ENCODE measurements around the gene ST8SIA1. TPM values are rescaled to one million over a fixed set of nuclear protein-coding genes. Genes with fewer than 3 reads are reported as not detected.

ST8SIA1 gene
- total RNA-seq, 1 donor from 2014 or later, result 2.1 TPM

DNA sequence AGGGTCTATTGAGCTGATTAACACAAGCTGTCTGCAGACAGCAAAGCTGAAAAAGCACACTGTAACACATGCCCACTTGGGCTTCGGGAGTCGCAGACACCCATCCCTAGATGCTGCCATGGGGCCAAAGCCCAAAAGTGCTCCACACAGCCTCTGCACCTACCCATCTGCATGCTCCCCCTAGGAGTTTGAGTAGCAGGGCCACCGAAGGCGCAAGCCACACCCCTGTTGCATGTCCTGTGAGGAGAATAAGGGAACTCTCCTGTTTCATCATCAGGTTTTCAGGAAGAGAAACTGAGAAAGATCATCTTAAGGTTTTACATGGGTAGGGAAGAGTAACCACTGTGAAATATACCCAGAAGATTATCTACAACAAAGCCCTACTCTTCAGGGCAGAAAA, 5.6 kb upstream of the ST8SIA1 start:
- no peak for TF ChIP-seq CTCF (IDR thresholded peaks at IDR 0.05; ENCODE audit: borderline replicate concordance)
- peaks cover 19% of the 10 kb centered on the region for H3K27me3 ChIP-seq (ENCODE audit: low read depth)
- intact Hi-C loops (cut with micrococcal nuclease), result no loop called here
- H3K4me3 ChIP-seq, result no peak overlapping the region
- peaks cover 7% of the 10 kb centered on the region for H3K4me1 ChIP-seq
- no peak overlapping the region for H3K27ac ChIP-seq (replicated peaks)
- peaks cover 6% of the 10 kb centered on the region for H3K9me3 ChIP-seq (replicated peaks)
- no peaks in the 10 kb centered on the region for H3K36me3 ChIP-seq
- no peak for DNase-seq

DNA sequence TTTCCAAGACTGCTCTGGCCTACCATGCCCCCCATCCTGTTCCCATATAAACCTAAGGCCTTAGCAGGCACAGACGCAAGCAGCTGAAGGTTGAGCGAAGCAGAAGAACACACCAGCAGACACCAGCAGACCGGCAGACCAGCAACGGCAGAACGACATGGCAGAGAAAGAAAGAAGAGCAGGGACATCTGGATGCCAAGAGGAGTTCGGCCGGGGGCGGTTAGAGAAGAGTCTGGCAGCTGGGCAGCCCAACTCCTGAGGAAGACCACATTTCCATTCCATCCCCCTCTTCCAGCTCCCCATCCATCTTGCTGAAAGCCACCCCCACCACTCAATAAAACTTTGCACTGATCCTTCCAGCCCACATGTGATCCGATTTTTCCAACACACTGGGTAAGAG, 5.2 kb upstream of the ST8SIA1 start:
- peaks cover 24% of the 10 kb centered on the region for H3K27me3 ChIP-seq (ENCODE audit: low read depth)
- H3K4me3 ChIP-seq, result no peak overlapping the region
- peaks cover 6% of the 10 kb centered on the region for H3K9me3 ChIP-seq (replicated peaks)
- no peak overlapping the region for H3K27ac ChIP-seq (replicated peaks)
- intact Hi-C loops (cut with micrococcal nuclease), result no loop called here
- peaks cover 11% of the 10 kb centered on the region for H3K4me1 ChIP-seq
- no peak for TF ChIP-seq CTCF (IDR thresholded peaks at IDR 0.05; ENCODE audit: borderline replicate concordance)
- DNase-seq, result no peak
- no peaks in the 10 kb centered on the region for H3K36me3 ChIP-seq

- intact Hi-C loops (cut with micrococcal nuclease), result no loop called here
- no peaks in the 10 kb centered on the region for H3K36me3 ChIP-seq
- H3K4me1 ChIP-seq, result peaks cover 22% of the 10 kb centered on the region
- peak overlapping the region; percentile 76 for H3K4me3 ChIP-seq
- H3K9me3 ChIP-seq (replicated peaks), result no peaks in the 10 kb centered on the region
- peaks cover 45% of the 10 kb centered on the region for H3K27me3 ChIP-seq (ENCODE audit: low read depth)
- peak; percentile 19 for TF ChIP-seq CTCF (IDR thresholded peaks at IDR 0.05; ENCODE audit: borderline replicate concordance)
- peak; percentile 20 for DNase-seq
- H3K27ac ChIP-seq (replicated peaks), result peak overlapping the region; percentile 70
These were observed 1.3 kb upstream of the ST8SIA1 start for GRCh38 chr12:22335794-22336166.

DNA sequence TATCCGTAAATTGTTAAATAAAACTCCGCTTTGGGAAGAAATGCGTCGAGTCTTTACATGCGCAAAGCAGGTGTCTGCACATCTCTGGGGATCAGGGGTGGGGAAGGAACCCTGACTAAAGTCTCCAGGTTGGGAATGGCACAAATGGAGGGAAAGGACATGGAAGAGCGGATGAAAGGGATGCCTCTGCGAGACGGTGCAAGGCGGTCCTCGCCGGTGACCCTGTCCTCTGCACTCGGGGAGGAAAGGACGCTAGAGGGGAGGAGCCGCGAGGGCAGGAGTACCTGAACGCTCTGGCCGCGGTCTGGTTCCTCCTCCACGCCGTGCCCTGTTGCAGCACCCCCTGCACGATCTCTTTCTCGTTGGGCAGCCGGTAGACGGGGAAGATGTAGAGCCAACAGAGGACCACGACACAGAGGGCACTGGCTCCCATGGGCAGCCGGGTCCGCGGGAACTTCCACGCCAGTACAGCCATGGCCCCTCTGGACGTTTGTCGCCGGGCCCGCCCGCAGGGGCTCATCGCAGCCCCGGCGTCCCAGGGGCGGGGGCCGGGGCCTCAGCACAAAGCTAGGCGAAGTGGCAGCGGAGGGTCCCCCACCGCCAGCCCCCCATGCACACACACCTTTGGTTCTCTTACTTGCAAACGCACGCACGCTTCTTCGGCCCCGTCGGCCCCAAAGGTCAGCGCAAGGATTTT, 646 bp downstream of the ST8SIA1 start:
- no peak for DNase-seq
- intact Hi-C loops (cut with micrococcal nuclease), result loop anchor here (5.0 kb wide), 1 partner anchor 47 kb away; no protein-coding TSS in a partner anchor
- Histone ChIP-seq H3K27ac (replicated peaks) (peak overlapping the region; percentile 70), H3K4me3 (peak overlapping the region; percentile 76), H3K27me3 (ENCODE audit: low read depth) (peaks cover 39% of the 10 kb centered on the region), H3K4me1 (peaks cover 22% of the 10 kb centered on the region), H3K9me3 (replicated peaks) (no peaks in the 10 kb centered on the region), H3K36me3 (no peaks in the 10 kb centered on the region)
- TF ChIP-seq CTCF (IDR thresholded peaks at IDR 0.05; ENCODE audit: borderline replicate concordance), result no peak

- TF ChIP-seq CTCF (IDR thresholded peaks at IDR 0.05; ENCODE audit: borderline replicate concordance), result no peak
- peaks cover 22% of the 10 kb centered on the region for H3K4me1 ChIP-seq
- no peaks in the 10 kb centered on the region for H3K36me3 ChIP-seq
- H3K4me3 ChIP-seq, result peak overlapping the region; percentile 76
- no peaks in the 10 kb centered on the region for H3K9me3 ChIP-seq (replicated peaks)
- no peak for DNase-seq
- peaks cover 39% of the 10 kb centered on the region for H3K27me3 ChIP-seq (ENCODE audit: low read depth)
- peak overlapping the region; percentile 70 for H3K27ac ChIP-seq (replicated peaks)
- intact Hi-C loops (cut with micrococcal nuclease), result loop anchor here (5.0 kb wide), 1 partner anchor 46 kb away; no protein-coding TSS in a partner anchor
These were observed 1.3 kb downstream of the ST8SIA1 start for GRCh38 chr12:22333186-22333712.
